ENCODE data around the gene PSMG4.
A peak's percentile ranks its signal among the peaks of the same experiment; 100 is the strongest.
"Not testable (repeated sequence)": the region's sequence is repeated elsewhere in the genome, so short reads cannot be mapped to it uniquely, and the experiment has no call there.

Gene PSMG4

DNA sequence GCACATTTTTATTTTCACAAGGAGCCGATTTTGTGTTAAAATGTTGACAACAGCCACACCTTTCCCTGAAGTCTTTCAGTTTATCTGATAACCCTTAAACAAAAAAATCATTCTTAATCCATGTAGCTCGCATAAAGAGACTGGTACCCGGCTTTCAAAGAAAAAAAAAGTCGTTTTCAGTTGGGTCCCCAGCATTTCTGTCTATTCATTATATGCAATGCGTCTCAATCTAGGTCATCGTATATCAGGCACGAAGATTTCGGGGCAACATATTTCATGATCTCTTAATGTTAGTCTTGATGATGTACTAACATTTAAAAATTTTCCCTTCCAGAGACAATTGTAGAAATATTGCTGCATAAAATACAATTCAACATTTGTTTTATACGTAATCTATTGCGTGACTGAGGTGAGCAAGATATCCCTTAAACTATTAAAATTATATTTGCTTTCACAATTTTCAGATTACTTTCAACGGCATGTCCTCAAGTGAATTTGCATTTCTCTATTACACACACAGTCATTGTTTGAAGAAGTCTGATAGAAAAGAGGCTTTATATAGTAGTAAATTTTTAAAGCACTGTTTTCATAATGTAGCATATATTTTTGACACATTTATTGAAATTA is 28.4 kb upstream of the PSMG4 start:
- no peak for DNase-seq

DNA sequence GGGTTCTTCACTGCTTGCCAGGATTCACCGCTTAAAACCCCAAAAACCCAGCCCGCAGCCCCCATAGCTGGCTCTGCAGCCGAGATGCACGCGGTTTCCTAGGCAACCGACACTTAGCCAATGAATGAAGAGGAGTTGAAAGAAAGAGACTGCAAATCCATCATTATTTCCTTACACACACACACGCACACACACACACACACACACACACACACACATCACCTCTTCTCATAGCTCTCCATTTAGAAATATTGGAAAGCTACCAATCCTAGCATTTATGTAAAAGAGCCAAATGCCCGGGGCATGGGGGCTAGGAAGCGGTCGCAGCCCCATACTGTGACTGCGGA is 27.9 kb upstream of the PSMG4 start:
- peak in 33 of 56 donors; percentile 26 to 81 (median 59) for DNase-seq

DNA sequence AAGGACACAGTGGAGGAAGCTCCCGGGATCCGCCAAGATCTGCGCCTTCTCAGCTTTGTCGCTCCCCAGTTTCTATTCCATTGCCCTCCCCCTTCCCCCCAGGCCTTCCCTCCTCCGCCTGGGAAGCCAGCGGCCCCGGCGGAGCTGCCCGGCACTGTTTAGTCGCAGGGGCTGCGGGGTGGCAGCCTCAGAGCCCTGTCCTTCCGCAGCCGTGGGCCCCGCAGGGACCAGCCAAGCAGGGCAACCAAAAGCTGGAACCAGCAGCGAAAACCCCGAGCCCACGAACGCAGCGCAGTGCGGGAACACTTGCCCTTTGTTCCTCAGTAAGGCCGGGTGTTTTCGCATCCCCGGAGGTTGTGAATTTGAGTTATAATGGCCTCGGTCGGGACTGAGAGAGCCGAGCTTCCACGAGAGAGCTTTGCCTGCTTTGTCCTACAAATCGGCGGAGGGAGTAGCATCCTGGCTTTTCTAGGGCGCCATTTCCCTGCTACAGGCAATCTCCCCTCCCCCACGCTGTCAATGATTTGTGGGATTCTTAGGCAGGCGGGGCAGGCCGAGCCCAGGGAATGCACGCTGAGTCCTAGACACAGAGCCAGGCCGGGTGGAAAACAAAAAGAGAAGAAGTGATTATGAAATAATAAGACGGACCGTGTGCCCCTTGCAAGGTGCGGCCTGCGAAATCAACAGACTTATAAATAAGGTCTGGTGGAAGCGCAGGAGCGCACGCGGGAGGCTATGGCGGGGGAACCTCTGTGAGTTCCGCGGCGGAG is 27.3 kb upstream of the PSMG4 start:
- peak in 53 of 56 donors; percentile 35 to 86 (median 65) for DNase-seq

DNA sequence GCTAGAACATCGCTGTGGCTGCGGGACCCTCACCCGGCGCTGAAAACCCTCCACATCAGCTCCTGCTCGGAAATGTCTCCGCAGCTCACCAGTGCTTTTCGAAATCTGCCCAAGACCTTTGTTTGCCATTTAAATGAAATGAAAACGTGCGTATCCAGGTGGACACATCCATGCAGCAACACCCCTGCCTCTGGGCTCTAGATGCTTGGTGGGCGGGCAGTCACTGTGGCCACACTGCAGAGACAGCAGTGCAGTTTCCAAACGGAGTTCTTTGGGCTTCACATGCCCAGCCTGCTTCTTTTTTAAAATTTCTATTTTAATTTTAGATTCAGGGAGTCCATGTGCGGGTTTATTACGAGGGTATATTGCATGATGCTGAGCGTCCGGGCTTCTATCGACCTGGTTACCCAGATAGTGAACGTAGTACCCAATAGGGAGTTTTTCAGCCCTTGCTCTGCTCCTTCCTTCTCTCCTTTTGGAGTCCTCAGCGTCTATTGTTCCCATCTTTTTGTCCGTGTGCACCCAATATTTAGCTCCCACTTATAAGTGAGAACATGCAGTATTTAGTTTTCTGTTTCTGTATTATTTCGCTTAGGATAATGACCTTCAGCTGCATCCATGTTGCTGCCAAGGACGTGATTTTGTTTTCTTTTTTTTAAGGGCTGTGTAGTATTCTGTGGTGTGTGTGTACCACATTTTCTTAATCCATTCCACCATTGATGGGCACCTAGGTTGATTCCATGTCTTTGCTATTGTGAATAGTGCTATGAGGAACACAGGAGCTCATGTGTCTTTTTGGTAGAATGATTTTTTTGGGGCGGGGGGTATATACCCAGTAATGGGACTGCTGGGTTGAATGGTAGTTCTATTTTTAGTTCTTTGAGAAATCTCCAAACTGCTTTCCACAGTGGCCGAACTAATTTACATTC is 26.5 kb upstream of the PSMG4 start:
- DNase-seq, result peak in 3 of 56 donors; percentile 20 to 71 (median 66)

DNA sequence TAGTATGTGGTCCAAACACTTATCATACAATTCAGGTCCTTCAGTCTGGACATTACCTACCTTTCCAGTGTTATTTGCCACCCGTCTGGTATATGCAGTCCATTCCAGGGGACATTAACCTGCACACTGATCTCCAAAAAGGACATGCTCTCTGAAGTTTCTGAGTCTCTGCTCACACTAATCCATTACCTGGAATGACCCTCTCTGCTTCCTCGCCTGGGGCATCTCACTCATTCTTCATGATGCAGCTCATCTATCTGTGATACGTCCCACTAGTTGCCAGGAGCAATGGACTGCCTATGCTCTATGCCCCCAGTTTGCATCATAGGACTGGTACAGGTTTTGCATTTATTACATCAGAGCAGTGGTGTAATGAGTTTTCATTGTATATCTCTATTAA is 25.4 kb upstream of the PSMG4 start:
- DNase-seq, result no peak

DNA sequence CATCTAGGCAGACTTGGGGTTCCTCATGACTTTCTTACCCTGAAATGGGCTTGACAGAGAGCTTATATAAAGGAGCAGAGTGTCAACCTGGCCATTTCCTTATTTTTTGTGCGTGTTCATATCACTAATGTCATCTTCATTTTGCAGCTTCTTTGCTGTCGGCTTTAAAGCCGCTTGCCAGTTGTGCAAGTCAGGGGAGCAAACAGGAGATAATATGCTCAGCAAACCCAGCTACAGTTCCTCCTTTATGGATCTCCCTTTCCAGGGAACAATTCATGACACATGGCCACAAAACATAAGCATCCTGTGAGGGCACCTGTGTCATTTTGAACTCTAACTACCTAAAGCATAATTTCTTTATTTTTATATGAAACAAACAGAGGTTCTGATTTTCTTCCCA is 24.8 kb upstream of the PSMG4 start:
- no peak for DNase-seq

DNA sequence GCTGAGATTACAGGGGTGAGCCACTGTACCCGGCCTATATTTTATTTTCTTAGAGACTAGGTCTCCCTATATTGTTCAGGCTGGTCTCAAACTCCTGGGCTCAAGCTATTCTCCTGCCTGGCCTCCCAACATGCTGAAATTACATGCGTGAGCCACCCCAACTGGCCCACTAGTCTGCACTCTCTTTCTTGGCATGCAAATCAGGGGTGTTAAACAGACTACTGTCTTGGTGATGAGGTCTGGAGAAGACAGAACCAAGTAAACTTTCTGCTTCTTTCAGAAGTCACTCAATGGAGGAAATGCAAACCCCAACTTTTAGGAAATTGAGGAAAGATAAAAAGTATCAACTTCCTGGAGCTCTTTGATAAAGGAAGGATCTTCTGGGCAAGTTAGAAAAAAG is 23.3 kb upstream of the PSMG4 start:
- DNase-seq, result no peak

DNA sequence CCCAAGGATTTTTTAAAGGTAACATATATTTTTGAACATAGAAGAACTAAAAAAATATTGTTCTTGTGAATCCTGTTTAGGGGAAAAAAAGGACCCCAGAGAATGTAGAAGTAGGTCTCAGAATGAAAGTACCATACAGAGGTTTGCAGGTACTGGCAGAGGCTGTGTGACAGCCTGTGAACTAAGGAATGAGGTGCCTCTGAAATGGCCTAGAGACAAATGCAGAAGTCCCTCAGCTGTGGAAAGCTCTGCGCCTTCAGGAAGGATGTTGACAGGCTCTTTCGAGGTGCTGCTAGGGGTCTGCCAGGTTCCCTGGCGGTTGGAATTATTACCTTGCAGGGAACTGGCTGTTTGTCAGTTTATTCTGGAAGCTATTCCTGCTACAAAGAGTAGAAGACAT is 22.7 kb upstream of the PSMG4 start:
- no peak for DNase-seq

DNA sequence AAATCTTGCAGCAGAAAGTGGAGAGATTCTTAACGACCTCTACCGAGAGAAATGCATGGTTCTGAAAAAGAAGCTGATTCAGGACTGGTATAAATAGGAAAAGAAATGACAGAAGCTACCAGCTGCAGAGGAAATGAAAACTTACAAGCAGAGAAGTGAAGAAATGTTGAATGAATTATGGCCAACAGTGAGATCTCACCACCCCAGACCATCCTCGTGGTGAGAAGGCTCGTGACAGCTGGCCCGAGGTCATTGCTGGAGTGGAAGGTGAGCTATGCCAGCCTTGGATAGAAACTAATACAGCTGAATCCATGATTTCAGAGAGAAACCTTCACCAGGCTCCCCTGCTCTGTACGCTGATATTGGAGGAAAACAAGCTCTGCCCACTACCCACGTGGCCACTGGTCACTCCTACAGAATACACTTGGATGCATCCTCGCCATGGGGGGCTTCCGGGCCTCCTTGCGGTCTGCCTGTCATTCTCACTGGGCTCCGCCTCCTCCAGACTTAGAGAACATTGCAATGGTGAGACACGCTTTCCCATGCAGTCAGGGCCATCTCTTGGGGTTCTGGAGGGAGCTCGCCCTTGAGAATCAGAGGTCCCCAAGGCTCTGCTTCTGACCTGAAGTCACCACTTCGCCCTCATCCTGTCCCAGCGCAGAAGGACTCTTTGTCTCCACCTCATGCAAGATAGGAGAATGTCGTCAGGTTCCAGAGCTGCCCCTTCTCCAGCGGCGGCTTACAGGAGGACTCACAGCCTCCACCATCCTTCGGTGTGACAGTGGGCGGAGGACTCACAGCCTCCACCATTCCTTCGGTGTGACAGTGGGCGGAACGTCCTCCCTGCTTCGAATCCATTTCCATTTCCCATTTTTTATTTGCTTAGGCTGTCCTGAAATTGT is 20.7 kb upstream of the PSMG4 start:
- DNase-seq, result no peak

DNA sequence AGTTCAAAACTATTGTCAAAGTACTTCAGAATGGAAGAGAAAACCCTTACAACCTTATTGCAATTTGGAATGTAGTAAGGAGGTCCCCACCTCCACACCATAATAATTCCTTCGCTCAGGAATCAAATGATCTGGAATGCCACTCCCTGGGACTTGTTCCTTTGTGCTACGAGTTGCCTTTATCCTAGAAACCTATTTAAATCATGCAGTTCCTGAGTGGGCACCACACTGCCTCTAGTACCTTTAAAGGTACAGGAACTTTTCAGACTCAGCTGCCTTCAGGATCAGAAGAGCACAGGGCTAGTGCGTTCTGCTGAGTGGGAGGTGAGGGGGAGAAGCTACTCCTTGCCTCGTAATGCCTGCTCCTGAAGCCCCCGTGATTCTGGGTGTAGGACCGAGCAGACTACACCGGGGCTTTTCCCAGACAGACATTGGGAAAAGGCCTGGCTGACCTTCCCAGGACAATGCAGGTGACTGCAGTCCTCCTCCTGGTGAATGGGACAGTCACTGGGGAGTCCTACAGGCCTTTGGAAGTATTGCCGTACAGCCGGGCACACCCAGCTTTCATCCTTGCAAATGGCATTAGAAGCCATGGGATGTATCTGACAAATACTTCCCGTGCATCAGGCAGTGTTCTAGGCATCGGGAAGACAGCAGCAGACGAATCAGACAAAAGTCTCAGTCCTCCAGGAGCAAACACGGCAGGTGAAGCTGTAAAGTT is 19.5 kb upstream of the PSMG4 start:
- DNase-seq, result no peak

DNA sequence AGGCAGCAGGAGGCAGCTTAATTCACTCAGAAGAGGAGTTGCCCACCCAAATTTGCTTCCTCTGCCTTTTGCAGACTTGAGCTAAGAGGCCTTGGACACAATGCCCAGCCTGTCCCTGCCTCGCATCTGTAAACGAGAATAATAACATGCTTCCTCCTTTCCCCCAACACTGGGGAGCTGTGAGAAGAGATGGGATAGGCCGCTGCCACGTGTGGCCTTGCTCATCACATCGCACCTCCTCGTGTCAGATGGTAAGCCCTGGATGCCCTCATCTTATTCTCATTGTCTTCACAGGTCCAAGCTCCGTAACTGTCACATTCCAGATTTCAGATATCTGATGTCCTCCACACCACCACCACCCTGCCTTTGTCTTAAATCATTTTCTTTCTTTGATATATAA is 18.2 kb upstream of the PSMG4 start:
- DNase-seq, result no peak

DNA sequence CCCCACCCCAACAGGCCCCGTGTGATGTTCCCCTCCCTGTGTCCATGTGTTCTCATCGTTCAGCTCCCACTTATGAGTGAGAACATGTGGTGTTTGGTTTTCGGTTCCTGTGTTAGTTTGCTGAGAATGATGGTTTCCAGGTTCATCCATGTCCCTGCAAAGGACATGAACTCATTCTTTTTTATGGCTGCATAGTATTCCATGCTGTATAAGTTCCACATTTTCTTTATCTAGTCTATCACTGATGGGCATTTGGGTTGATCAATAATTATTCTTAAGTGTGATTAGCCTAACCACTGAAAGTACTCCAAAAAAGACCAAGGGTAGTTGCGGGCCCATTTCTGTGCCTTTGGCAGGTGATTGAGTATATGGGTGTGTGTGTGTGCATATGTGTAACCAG is 17.0 kb upstream of the PSMG4 start:
- DNase-seq, result not testable (repeated sequence)

DNA sequence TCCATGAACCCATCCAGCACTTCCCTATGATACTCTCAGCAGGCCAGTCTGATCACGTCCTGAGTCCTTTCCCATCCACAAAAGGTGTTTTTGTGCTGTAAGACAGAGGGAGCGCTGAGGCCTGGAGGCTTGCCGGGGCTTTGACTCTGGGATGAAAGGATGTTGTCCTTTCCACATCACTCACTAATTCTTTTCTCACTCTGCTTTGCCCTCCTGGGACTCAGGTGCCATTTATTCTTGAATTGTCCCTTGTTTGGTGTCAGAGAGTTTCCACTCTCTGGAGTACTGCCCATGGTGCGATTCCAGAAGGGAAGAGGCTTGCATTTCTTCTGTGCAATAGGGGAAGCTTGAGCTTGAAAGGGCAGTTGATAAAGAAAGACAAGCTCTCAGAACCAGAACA is 16.0 kb upstream of the PSMG4 start:
- DNase-seq, result no peak

DNA sequence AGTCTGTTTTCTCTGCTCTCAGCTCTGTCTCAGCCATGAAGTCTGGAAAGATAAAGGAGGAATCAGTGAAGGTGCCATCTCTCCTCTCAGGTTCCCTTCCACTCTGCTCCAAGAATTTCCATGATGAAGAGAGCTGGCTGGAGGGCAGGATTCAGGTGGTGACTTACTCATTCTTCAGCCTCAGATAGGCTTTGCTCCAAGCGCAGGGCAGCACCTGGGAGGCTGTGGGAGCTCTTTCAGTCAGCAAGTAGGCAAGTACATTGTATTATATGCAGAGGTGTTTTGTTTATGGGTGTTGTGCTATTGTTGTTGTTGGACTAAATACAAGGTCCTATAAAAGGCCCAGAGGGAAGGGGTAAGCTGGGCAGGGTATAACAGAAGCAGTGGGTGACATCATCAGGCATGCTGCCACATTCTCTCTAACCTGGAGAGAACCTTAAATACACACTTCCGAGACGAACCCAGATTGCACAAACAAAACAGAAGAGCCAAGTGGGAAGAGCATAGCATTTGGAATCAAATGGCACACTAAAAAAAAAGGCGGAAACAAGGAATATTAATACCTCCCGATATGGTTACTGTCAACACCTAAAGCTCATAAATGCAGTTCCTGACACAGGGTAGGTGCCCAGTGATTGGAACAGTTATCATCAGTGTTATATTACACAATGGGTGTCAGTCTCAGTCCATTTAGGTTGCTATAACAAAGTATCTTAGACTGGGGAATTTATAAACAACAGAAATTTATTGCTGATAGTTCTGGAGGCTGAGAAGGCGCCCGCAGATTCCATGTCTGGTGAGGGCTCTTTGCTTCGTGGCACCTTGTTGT is 14.5 kb upstream of the PSMG4 start:
- no peak for DNase-seq

DNA sequence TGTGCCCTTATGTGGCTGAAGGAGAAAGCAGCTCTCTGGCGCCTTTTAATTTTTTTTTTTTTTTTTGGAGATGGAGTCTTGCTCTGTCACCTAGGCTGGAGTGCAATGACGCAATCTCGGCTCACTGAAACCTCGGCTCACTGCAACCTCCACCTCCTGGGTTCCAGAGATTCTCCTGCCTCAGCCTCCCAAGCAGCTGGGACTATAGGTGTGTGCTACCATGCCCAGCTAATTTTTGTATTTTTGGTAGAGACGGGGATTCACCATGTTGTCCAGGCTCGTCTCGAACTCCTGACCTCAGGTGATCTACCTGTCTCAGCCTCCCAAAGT is 13.9 kb upstream of the PSMG4 start:
- DNase-seq, result not testable (repeated sequence)

DNA sequence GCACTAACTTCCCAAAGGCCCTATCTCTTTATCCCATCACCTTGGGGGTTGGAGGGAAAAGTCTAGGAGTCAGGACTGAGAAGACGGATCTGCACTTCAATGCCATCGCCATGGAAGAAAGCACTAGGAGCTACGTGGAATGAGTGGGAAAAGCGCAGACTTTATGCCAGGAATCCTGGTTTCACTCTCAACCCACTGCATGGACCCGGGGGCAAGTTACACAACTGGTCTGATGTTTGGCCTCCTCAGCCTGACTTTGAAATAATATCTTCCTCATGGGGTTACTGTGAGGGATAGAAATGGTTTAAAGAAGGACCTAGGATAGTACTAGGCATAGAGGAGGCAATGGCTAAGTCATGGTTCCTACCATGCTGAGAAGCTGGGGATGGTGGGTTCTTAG is 13.5 kb upstream of the PSMG4 start:
- no peak for DNase-seq

DNA sequence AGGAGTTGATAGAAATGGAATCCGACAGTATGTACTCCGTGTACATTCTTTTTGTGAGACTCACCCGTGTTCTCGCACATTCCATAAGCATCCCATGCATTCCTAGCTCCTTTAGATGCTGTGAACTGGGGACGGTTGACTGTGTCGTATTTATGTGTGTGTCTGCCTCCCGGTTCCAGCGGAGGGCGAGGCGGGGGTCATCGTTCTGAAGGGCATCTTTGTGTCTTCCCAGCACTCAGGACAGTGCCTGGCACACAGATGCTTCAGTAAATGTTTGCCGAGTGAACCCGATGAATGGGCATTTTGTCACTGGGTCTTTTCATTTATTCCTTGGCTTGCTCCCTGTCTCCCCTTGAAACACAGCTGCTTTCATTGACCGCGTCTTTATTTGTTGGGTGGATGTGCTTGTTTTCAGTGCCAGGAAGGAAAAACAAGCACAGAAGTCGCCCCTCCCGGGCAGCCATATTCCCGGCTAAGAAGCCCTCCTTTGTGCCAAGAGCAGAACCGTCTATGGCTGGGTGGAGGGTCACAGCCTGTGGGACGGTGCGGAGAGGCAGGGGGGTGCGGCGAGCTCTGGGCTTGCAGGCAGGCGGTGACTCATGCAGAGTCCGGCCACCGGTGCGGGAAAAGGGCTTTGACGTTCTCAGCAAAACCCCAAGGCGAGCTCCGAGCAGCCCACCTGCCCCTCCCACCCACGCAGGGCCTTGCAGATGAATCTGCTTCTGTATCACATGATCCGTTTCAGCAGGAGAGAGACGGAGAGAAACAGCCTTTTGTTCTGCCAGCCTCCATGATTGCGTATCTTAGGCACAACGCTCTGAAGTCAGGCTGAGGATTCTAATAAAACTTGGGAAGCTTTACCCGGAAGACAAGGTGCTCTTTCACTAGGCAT is 11.2 kb upstream of the PSMG4 start:
- peak; percentile 34 to 98 (median 89) for DNase-seq

DNA sequence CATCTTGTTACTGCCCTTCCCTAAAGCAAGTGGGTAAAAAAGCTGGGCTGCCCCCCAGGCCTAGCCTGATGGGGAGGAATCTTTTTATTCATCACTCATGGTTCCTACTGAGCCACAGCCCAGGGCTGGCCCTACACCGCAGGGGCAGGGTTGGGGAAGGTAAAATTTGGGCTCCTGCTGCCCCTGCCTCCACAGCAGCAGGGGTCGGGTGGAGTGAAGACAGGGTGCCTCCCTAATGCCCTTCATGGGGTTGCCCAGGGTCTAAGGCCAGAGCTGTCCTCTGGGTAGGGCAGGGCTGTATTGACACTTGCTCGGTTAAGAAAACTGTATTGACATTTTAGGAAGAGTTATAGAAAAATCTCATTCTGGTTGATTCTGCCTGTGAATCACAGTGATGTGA is 8.9 kb upstream of the PSMG4 start:
- DNase-seq, result no peak
